Cerebellar cortex (tissue), 1 donor: ENCODE data around the gene COPRS.

ENCODE experiments used
- DNase-seq: peaks from one replicate; pipeline ENCODE4 v3.0.0-alpha.2; 2015; ENCODE audit warnings: low spot score

COPRS gene

GRCh38 chr17:31807846-31808245, 51.2 kb downstream of the COPRS start:
- no peak for DNase-seq

DNA sequence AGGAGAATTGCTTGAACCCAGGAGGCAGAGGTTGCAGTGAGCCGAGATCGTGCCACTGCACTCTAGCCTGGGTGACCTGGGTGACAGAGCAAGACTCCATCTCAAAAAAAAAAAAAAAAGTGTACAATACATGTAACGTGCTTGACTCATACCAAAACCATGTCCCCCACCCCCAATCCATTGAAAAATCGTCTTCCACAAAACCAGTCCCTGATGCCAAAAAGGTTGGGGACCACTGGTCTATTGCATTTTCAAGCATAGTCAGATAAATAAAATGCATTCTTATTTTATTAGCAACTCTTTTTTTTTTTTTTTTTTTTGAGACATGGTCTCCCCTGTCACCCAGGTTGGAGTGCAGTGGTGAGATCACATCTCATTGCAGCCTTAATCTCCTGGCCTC, 52.1 kb downstream of the COPRS start:
- DNase-seq = no peak

GRCh38 chr17:31803494-31804213, 55.4 kb downstream of the COPRS start:
- no peak for DNase-seq

DNA sequence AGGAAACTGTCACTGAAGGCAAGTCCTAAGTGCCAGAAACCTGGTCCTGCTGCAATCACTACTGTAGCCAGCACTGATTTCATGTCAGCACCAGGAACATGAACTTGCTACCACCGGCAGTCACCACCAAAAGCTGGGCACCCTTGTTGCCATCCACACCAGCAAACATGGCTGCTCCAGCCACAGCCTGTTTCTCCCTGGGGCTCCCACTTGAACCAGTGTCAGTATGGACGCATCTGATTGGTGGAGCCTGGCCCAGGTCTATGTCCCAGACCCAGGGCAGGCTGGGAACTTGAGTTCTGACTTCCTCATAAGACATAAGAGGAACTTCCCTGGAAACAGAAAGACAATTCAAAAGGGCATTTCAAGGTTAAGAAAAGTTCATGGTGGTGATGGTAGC, 56.5 kb downstream of the COPRS start:
- no peak for DNase-seq
